Measurements from ENCODE around the gene GPD2. TPM values are rescaled to one million over a fixed set of nuclear protein-coding genes. Genes with fewer than 3 reads are reported as not detected.

The GPD2 gene
- total RNA-seq, 3 donors from 2014 or later: 28.8 to 104 (median 79.6) TPM

DNA sequence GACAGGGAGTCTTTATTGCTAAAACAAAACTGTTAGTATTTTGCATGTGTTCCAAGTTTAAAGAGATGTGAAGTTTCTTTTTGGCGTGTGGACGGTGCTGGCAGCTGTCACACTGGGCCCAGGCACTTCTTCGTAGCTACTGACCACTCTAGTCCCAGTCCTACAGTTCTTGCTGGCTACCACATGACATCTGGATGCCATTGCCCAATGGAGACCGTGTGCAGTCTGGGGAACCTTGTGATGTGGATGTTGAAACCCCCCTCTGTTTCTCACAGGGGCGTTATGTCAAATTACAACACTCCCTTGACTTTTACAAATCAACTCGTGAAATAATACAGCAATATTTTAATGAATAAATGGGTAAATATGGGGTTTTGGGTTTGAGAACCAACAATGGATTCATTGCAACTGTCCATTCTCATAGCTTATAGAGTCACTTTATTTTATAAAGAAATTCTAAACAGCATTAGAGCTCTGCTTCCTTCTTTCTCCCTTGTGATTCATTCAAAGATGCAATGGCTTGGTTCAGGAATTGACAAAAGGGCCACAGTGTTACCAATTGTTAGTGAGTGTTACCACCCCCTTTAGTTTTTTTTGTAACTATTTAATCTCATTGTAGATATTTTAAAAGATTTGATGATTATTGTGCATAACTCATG is 1.2 kb downstream of the GPD2 start:
- peaks cover 0 to 5% of the 10 kb centered on the region in 2 donors for H3K4me1 ChIP-seq
- H3K27me3 ChIP-seq: no peaks in the 10 kb centered on the region
- H3K4me3 ChIP-seq: peak overlapping the region; percentile 68 to 74 (median 68)
- peak overlapping the region; percentile 98 to 99 for H3K27ac ChIP-seq
- no peak for DNase-seq (ENCODE audit: low spot score in 2 of 2)
- intact Hi-C loops (cut with DNase I; ENCODE audit: low total_unique reads): no loop called here
- no peaks in the 10 kb centered on the region for H3K36me3 ChIP-seq
- H3K9me3 ChIP-seq: no peaks in the 10 kb centered on the region
- peak in 1 of 3 donors; percentile 75 for TF ChIP-seq POLR2AphosphoS5 (IDR thresholded peaks at IDR 0.05)
- TF ChIP-seq, protein P1, sequence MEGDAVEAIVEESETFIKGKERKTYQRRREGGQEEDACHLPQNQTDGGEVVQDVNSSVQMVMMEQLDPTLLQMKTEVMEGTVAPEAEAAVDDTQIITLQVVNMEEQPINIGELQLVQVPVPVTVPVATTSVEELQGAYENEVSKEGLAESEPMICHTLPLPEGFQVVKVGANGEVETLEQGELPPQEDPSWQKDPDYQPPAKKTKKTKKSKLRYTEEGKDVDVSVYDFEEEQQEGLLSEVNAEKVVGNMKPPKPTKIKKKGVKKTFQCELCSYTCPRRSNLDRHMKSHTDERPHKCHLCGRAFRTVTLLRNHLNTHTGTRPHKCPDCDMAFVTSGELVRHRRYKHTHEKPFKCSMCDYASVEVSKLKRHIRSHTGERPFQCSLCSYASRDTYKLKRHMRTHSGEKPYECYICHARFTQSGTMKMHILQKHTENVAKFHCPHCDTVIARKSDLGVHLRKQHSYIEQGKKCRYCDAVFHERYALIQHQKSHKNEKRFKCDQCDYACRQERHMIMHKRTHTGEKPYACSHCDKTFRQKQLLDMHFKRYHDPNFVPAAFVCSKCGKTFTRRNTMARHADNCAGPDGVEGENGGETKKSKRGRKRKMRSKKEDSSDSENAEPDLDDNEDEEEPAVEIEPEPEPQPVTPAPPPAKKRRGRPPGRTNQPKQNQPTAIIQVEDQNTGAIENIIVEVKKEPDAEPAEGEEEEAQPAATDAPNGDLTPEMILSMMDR (IDR thresholded peaks at IDR 0.05): no peak
- no peak for TF ChIP-seq POLR2A (IDR thresholded peaks at IDR 0.05)

DNA sequence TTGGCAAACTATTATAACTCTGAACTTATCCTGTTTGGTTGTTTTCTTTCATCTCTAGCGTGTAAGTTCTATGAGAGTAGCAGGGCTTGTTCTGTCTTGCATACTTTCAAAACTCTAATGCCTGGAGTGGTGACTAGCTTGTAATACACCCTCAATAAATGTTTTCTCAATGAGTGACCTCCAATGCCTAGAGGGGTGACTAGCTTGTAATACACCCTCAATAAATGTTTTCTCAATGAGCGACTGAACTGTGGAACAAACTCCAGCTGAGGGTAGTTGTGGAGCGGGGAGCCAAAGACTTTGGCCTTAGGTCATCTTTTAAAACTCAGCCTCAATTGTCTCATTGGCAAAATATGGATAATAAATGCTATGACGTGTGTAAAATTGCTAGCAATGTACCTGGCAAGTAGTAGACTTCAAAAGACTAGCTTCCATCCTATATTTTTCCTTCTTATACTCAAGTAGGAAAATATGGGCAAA is 1.8 kb downstream of the GPD2 start:
- H3K27me3 ChIP-seq: no peaks in the 10 kb centered on the region
- TF ChIP-seq POLR2AphosphoS5 (IDR thresholded peaks at IDR 0.05) (no peak), POLR2A (IDR thresholded peaks at IDR 0.05) (no peak)
- TF ChIP-seq, protein P1 (IDR thresholded peaks at IDR 0.05): no peak
- no peaks in the 10 kb centered on the region for H3K9me3 ChIP-seq
- peak overlapping the region; percentile 22 to 99 for H3K27ac ChIP-seq
- intact Hi-C loops (cut with DNase I; ENCODE audit: low total_unique reads): no loop called here
- no peak for DNase-seq (ENCODE audit: low spot score in 2 of 2)
- H3K4me1 ChIP-seq: peaks cover 0 to 5% of the 10 kb centered on the region in 2 donors
- peak overlapping the region in 1 of 3 donors; percentile 74 for H3K4me3 ChIP-seq
- no peaks in the 10 kb centered on the region for H3K36me3 ChIP-seq

DNA sequence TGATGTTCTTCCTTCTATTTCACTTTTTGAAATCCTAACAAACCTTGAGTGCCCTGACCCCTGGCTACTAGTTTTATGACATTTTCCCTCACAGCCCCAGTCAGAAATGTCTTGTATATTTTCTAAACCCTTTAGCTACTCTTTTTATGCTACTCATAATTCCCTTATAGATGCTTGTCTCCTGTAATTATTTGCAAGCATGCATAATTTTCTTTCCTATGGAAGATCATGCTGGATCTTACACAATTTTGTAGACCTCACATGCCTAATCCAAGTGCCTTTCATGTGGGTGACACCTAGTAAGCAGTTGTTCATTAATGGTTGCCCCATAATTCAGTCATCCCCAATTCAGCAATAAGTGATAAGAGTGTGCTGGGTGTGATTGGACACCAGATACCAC is 6.9 kb downstream of the GPD2 start:
- DNase-seq (ENCODE audit: low spot score in 2 of 2): no peak
- no peaks in the 10 kb centered on the region for H3K27me3 ChIP-seq
- no peaks in the 10 kb centered on the region for H3K36me3 ChIP-seq
- no peak for TF ChIP-seq POLR2A (IDR thresholded peaks at IDR 0.05)
- TF ChIP-seq, protein P1 (IDR thresholded peaks at IDR 0.05): no peak
- no peak for TF ChIP-seq POLR2AphosphoS5 (IDR thresholded peaks at IDR 0.05)
- intact Hi-C loops (cut with DNase I; ENCODE audit: low total_unique reads): no loop called here
- no peaks in the 10 kb centered on the region for H3K4me1 ChIP-seq
- H3K9me3 ChIP-seq: no peaks in the 10 kb centered on the region
- no peak overlapping the region for H3K27ac ChIP-seq
- H3K4me3 ChIP-seq: no peak overlapping the region

DNA sequence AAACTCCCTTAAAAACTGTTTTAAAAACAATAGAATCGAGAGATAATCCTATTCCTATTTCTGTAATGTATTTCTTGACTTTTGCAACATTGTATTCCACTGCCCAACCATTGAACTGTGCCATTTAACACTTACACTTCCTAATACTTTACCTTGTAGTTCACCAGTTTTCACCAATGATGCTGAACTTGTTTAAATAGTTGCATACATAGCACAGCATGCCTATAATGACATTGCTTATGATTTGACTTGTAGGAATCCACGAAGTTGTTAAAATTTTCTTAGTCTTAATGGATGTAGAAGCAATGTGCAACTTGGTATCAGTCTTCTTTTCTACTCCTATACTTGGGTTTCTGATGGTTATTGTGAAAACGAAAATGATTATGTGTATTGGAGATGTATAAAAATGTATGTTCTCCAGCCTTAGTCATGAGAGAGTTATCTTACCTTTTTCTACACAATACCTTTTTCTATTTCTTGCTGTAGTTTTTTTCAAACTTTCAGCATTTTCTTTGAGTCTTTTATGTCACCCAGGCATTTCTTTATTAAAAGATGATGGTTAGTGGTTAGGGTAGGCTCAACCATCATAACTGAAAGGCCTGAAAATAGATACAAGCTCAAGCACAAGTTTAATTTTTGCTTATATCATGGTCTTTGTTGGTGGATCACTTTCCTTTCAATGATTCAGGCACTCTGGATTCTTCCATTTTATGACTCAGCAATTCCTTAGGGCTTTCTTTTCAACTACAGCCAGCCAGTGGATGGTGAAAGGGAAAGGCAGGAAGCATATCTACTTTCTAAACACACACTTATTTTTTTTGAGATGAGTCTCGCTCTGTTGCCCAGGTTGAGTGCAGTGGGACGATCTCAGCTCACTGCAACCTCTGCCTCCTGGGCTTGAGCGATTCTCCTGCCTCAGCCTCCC is 9.4 kb downstream of the GPD2 start:
- no peak overlapping the region for H3K4me3 ChIP-seq
- no peaks in the 10 kb centered on the region for H3K9me3 ChIP-seq
- no peaks in the 10 kb centered on the region for H3K4me1 ChIP-seq
- TF ChIP-seq POLR2A (IDR thresholded peaks at IDR 0.05): no peak
- no peak for TF ChIP-seq POLR2AphosphoS5 (IDR thresholded peaks at IDR 0.05)
- TF ChIP-seq, protein P1 (IDR thresholded peaks at IDR 0.05): no peak
- H3K27ac ChIP-seq: no peak overlapping the region
- H3K36me3 ChIP-seq: no peaks in the 10 kb centered on the region
- intact Hi-C loops (cut with DNase I; ENCODE audit: low total_unique reads): no loop called here
- H3K27me3 ChIP-seq: no peaks in the 10 kb centered on the region
- DNase-seq (ENCODE audit: low spot score in 2 of 2): no peak

DNA sequence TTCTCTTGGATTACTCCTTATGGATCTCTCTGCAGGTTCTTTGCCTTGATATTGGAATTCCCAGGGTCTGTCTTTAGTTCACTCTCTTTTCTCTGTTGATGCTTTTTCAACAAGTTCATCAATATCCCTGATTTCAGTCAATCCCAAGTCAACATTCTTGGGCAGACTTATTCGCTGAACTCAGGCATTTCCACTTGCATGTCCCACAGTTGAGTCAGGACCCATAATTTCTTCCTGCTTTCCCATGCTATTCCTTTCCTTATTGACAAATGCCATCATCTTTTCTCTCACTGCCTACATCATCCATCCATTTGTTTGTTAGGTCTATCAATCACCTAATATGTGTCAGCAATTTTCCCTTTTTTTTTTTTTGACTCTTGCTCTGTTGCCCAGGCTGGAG is 11.6 kb downstream of the GPD2 start:
- Histone ChIP-seq H3K27ac (no peak overlapping the region), H3K9me3 (no peaks in the 10 kb centered on the region), H3K4me1 (no peaks in the 10 kb centered on the region), H3K4me3 (no peak overlapping the region), H3K36me3 (no peaks in the 10 kb centered on the region), H3K27me3 (no peaks in the 10 kb centered on the region)
- intact Hi-C loops (cut with DNase I; ENCODE audit: low total_unique reads): no loop called here
- TF ChIP-seq POLR2A (IDR thresholded peaks at IDR 0.05): no peak
- TF ChIP-seq, protein P1 (IDR thresholded peaks at IDR 0.05): no peak
- no peak for TF ChIP-seq POLR2AphosphoS5 (IDR thresholded peaks at IDR 0.05)
- no peak for DNase-seq (ENCODE audit: low spot score in 2 of 2)

Measured in breast epithelium (tissue), 4 donors.